HPDE6-E6E7 (cell line): ENCODE measurements around the gene NFILZ.
"Not testable (repeated sequence)": the region's sequence is repeated elsewhere in the genome, so short reads cannot be mapped to it uniquely, and the experiment has no call there.

Experiments used
- DNase-seq: peaks from one replicate; pipeline ENCODE4 v3.0.0; 2011; ENCODE audit warnings: missing footprints; ENCODE audit errors: extremely low spot score

Gene NFILZ

GRCh38 chr19:8611877-8612806 lies 18.3 kb upstream of the NFILZ start:
- DNase-seq: no peak

- DNase-seq: no peak
Observed at GRCh38 chr19:8612807-8613171, 17.6 kb upstream of the NFILZ start.

DNA sequence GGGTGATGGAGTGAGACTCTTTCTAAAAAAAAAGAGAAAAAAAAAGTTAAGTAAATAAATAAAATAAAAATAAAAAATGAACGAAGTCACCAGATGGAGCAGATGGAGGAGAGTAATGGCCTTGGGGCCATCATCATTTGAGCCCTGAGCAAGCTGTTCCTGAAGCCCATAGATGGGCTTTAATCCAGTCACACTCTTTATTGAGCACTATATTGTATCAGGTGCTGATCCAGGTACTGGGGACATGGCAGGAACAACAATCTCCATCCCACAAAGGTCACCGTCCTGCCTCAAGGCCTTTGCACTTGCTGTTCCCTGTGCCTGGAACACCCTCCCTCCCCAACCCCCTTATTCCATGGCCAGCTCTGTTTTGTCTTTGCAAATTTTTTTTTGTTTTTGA lies 16.0 kb upstream of the NFILZ start:
- DNase-seq: no peak

- no peak for DNase-seq
Observed at GRCh38 chr19:8615024-8615423, 15.4 kb upstream of the NFILZ start.

DNA sequence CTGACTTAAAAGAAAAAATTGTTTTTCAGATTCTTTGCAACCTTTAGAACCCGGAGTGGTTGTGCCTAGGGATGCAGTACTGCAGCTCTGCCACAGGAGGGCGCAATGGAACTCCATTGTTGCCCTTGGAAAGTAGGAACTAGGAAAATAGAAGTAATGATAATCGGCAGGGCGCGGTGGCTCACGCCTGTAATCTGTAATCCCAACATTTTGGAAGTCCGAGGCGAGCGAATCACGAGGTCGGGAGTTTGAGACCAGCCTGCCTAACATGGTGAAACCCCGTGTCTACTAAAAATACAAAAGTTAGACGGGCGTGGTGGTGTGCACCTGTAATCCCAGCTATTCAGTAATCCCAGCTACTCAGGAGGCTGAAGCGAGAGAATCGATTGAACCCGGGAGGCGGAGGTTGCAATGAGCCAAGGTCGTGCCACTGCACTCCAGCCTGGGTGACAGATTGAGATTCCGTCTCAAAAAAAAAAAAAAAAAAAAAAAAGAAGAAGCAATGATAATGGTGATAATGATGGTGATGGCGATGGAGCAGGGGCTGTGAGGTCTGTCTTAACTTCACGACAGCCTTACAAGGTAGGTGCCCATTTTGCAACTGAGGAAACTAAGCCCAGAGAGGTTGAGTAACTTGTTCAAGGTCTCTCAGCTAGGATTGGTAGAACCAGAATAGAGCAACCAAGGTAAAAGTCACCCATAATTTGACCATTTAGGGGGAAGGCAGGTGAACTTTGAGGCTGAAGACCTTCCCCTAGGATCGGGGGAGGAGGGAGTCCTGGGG lies 14.4 kb upstream of the NFILZ start:
- DNase-seq: no peak

DNA sequence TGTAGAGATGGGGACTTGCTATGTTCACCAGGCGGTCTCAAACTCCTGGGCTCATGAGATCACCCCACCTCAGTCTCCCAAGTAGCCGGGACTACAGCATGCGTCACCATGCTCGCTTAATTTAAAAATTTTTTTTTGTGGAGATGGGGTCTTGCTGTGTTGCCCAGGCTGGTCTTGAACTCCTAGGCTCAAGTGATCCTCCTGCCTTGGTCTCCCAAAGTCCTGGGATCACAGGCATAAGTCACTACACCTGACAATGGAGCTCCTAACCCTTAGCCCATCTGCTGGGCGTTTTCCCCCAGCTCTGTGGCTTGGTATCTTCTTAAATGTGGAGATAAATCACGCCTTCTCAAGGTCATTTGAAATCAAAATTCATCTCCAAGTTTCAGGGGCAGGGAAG lies 13.6 kb upstream of the NFILZ start:
- no peak for DNase-seq

- DNase-seq: not testable (repeated sequence)
Observed at GRCh38 chr19:8617325-8617724, 13.1 kb upstream of the NFILZ start.

GRCh38 chr19:8617984-8618383 lies 12.4 kb upstream of the NFILZ start:
- no peak for DNase-seq

GRCh38 chr19:8618751-8619150 lies 11.7 kb upstream of the NFILZ start:
- DNase-seq: no peak

GRCh38 chr19:8622886-8623285 lies 7.5 kb upstream of the NFILZ start:
- DNase-seq: not testable (repeated sequence)

DNA sequence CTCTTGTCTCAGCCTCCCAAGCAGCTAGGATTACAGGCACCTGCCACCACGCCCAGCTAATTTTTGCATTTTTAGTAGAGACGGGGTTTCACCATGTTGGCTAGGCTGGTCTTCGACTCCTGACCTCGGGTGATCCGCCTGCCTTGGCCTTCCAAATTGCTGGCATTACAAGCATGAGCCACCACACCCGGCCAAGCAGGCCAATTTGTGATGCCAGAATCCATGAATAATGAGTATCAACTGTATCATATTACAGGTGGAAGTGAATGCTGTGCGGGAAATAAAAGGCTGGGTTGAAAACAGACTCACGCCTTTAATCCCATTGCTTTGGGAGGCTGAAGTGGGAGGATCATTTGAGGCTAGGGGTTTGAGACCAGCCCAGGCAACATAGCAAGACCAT lies 3.6 kb upstream of the NFILZ start:
- no peak for DNase-seq

- DNase-seq: no peak
Observed at GRCh38 chr19:8629184-8629583, 1.2 kb upstream of the NFILZ start.

DNA sequence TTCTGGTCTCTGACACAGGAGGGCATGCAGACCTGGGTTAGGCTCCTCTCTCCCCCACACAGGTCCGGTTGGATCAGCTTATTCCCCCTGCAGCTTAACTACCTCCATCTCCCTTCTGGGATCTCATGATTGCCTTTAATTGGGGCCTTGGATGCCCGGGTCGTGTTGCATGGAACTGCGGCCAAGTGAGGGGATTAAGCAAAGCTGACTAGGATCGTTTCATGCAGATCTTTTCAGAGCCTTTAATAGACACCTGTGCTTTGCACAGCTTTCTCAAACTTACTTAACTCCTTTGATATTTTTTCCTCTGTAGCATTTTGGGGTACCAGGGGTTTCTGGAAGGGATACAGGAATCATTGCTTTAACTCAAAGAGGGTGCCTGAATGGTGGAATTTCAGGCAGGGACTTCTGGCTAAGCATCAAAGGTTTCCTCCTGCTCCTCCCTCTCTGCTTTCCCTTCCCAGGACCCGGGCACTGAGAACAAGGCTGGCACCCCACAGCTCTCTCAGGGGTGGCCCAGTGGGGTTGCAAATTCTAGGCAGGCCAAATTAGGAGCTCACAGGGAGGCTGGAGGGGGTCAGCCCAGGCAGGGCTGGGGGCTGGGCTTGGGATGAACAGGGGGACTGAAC lies 477 bp downstream of the NFILZ start:
- no peak for DNase-seq

DNA sequence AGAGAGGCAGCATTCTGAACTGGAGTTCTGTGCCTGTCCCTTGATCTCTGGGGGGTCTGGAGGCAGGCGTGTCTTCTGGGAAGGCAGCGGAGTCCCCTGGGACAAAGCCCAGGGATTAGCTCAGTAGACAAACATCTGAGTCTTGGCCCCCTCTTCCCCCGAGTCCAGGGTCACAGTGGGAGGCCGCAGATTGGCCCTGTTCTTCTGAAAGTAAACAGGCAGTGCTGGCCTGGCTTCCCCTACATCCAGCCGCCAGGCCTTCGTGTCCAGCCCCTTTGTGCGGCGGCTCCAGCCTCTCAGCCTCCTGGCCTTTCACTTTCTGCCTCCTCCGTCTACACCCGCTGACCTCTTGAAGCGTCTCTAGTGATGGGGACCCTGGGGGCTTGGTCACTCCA lies 989 bp downstream of the NFILZ start:
- no peak for DNase-seq

GRCh38 chr19:8635422-8635821 lies 5.0 kb downstream of the NFILZ start:
- no peak for DNase-seq

DNA sequence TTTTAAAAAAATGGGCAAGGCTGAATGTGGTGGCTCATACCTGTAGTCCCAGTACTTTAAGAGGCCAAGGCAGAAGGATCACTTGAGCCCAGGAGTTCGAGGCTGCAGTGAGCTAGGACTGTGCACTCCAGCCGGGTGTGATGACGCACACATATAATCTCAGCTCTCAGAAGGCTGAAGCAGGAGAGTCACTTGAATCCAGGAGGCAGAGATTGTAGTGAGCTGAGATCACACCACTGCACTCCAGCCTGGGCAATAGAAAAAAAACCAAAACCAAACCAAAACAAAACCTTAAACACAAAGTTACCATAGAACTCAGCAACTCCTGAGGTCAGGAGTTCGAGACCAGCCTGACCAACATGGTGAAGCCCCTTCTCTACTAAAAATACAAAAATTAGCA lies 6.6 kb downstream of the NFILZ start:
- not testable (repeated sequence) for DNase-seq

- DNase-seq: no peak
Observed at GRCh38 chr19:8638078-8638619, 7.7 kb downstream of the NFILZ start.

DNA sequence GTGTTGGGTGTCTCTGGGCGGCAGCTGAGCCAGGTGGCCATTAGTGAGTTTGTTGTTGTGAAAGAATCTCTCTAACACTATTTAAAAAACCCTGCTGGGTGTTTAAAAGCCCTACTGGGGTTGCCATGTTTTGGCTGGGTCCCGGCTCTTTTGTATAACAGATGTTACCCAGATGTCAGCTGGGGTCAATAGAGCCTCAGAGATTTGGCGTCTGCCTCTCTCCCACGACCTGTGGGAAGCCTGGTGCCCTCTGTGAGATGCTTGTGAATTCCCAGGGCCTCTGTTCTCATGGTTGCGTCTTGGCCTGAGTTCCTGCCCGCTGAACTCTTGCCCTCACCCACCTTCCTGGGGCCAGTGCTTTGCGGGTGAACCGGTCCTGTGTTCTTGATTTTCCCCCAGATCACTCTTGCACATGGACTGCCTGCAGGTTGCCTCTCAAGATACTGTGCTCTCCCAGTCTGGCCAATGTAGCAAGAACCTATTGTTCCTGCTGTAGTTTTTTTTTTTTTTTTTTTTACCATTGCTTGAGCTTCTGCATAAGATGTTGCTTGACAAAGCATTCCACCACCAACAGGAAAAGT lies 9.5 kb downstream of the NFILZ start:
- no peak for DNase-seq

DNA sequence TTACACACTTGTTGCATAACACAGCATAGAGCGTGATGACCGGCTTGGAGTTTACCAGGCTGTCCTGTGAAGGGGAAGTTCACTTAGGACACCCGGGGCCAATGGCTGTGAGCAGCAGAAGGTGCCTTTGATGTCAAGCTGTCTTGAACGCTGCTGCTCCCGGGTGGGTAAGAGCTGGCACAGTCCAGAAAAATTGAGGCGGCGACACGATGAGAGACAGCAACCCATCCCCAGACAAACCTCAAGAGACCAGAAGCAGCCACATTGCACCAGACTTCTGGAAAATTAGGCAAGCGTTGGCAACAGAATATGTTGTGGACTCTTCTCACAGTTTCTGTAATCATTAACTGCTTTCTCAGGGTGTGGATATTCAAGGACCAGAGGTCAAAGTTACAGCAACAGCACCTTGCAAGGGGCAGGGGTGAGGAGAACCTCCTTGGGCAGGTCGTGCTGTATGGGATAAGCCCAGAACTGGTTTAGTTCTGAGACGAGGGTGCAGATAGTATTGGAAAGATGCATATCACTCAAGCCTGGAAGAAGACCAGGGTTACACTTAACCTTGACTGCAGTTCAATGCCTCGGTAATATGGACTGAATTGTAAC lies 10.1 kb downstream of the NFILZ start:
- DNase-seq: no peak

DNA sequence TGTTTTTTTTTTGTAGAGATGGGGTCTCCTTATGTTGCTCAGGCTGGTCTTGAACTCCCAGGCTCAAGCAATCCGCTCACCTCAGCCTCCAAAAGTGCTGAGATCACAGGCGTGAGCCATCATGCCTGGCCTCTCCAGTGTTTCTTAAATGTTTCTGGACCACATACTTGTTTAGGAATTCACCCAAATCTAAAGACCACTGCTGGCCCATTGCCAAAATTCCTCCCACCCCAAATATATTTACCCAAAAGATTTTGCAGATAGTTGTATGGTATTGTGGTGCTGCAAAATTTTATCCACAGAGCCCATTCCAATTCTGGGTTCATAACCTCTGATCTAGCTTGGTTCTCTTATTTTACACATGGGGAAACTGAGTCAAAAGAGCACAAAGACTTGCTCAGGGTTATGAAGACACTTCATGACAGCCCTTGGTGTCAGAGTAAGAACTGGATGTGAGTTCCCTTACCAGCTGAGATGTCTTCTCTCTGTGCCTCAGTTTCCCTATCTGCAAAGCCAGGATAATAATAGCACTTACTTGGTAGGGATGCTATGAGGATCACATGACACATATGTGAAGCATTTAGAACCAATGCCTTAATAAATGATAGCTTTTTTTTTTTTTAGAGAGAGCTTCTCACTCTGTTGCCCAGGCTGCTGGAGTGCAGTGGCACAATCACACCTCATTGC lies 10.9 kb downstream of the NFILZ start:
- DNase-seq: no peak
